22Rv1 (cell line): ENCODE results near the gene ITIH2.

Experiments used
- CTCF ChIP-seq: fragments of 450-650 bp; IDR thresholded peaks from 2 replicates; pipeline ENCODE4 v1.5.1; 2017; ENCODE audit warnings: mild to moderate bottlenecking
- ZFX ChIP-seq: fragments of 450-650 bp; IDR thresholded peaks from 2 replicates; pipeline ENCODE4 v1.6.1; 2017; ENCODE audit warnings: antibody characterized with exemption, borderline replicate concordance

GRCh38 chr10:7787857-7788638 lies 84.9 kb downstream of the ITIH2 start, which contains the start of the genes ATP5F1C and KIN:
- TF ChIP-seq CTCF (no peak), ZFX (no peak)
